Vagina (tissue), 2 donors: ENCODE measurements around the gene FCRL5. TPM values are rescaled to one million over a fixed set of nuclear protein-coding genes. Genes with fewer than 3 reads are reported as not detected.
"Not testable (repeated sequence)": the region's sequence is repeated elsewhere in the genome, so short reads cannot be mapped to it uniquely, and the experiment has no call there.

Experiments used
- DNase-seq, 2 donors: peaks; one replicate each; pipeline ENCODE4 v3.0.0-alpha.2; 2017; ENCODE audit errors: extremely low spot score in 2 of 2
- H3K27ac ChIP-seq: fragments of 200-600 bp; sonication (generic); one replicate; pipeline ENCODE4 v1.5.1; 2019
- H3K27me3 ChIP-seq: fragments of 200-600 bp; sonication (generic); one replicate; pipeline ENCODE4 v1.5.1; 2019
- H3K36me3 ChIP-seq, 2 donors: fragments of 200-600 bp; sonication (generic); one replicate each; pipeline ENCODE4 v1.5.1; 2017 to 2019
- H3K4me1 ChIP-seq: fragments of 200-600 bp; sonication (generic); one replicate; pipeline ENCODE4 v1.5.1; 2019
- H3K4me3 ChIP-seq, 2 donors: fragments of 200-600 bp; sonication (generic); 1 replicate in 1 of 2; 2 replicates in 1 of 2; pipeline ENCODE4 v1.5.1; 2016 to 2019
- H3K9me3 ChIP-seq: fragments of 200-600 bp; sonication (generic); one replicate; pipeline ENCODE4 v1.5.1; 2019
- CTCF ChIP-seq, 3 experiments: fragments of 450-650 bp in 2 of 3; fragments of 200-600 bp in 1 of 3; sonication (generic) in 1 of 3; IDR thresholded peaks; one replicate each; pipeline ENCODE4 v1.5.1; 2017 to 2019; ENCODE audit warnings: antibody characterized with exemption in 3 of 3, mild to moderate bottlenecking in 2 of 3, moderate library complexity in 2 of 3
- POLR2A ChIP-seq, 2 donors: fragments of 450-650 bp; IDR thresholded peaks; one replicate each; pipeline ENCODE4 v1.6.1; 2017; ENCODE audit warnings: antibody characterized with exemption in 2 of 2, mild to moderate bottlenecking in 2 of 2, moderate library complexity in 2 of 2
- POLR2AphosphoS5 ChIP-seq, 2 donors: sonication (generic); formaldehyde crosslinking; IDR thresholded peaks; one replicate each; pipeline ENCODE4 v1.9.0; 2017; ENCODE audit warnings: antibody characterized with exemption in 2 of 2, mild to moderate bottlenecking in 2 of 2, low read depth in 1 of 2; ENCODE audit not compliant: insufficient read depth in 1 of 2
- intact Hi-C: fragments of 100-400 bp; cut with DNase I; formaldehyde crosslinking; loops from one replicate; pipeline ENCODE4 v1.15.1; 2023
- total RNA-seq: library from RNA; depleted of rRNA; stranded (reverse); fragments of >200 nt; gene quantifications from one replicate; pipeline ENCODE4 v1.2.3, GENCODE V29; 2016

The FCRL5 gene
- total RNA-seq, 1 donor from 2014 or later = 0.49 TPM

DNA sequence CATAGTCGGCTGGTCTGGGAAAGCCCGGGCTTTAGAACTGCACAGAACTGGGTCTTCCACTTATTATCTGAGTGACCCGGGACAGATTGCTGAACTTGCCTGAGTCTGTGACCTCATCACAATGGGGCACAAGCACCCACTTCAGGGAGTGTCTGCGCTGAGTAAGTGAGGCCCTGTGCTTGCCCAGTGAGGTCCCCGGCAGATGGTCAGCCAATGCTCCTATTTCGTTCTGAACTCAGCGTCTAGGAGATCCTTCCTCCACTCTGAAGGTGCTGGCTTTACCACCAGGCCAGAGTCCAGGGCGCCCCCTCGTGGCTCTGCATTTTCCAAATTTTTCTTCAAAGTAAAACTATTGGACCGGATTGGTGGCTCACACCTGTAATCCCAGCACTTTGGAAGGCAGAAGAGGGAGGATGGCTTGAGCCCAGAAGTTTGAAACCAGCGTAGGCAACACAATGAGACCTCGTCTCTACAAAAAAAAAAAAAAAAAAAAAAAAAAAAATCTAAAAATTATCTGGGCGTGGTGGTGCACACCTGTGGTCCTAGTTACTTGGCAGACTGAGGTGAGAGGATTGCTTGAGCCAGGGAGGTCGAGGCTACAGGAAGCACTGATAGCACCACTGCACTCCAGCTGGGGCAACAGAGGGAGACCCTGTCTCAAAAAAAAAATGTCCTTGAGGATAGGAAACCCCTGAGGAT, 61.7 kb downstream of the FCRL5 start:
- no peaks in the 10 kb centered on the region for H3K27me3 ChIP-seq
- no peak overlapping the region for H3K27ac ChIP-seq
- TF ChIP-seq POLR2A (IDR thresholded peaks at IDR 0.05) = no peak
- no peak for TF ChIP-seq POLR2AphosphoS5 (IDR thresholded peaks at IDR 0.05; ENCODE audit: insufficient read depth in 1 of 2, low read depth in 1 of 2)
- peak in 1 of 3 experiments; percentile 43 for TF ChIP-seq CTCF (IDR thresholded peaks at IDR 0.05)
- no peak for DNase-seq
- H3K4me1 ChIP-seq = no peaks in the 10 kb centered on the region
- H3K4me3 ChIP-seq = no peak overlapping the region
- H3K9me3 ChIP-seq = no peaks in the 10 kb centered on the region
- intact Hi-C loops = loop anchor here (10.0 kb wide), 1 partner anchor 116 kb away; no protein-coding TSS in a partner anchor
- no peaks in the 10 kb centered on the region for H3K36me3 ChIP-seq

- no peak overlapping the region for H3K27ac ChIP-seq
- H3K9me3 ChIP-seq = no peaks in the 10 kb centered on the region
- no peak for DNase-seq
- intact Hi-C loops = loop anchor here (10.0 kb wide), 1 partner anchor 323 kb away; no protein-coding TSS in a partner anchor
- H3K4me3 ChIP-seq = no peak overlapping the region
- no peaks in the 10 kb centered on the region for H3K4me1 ChIP-seq
- TF ChIP-seq POLR2A (IDR thresholded peaks at IDR 0.05) (no peak), POLR2AphosphoS5 (IDR thresholded peaks at IDR 0.05; ENCODE audit: insufficient read depth in 1 of 2, low read depth in 1 of 2) (no peak), CTCF (IDR thresholded peaks at IDR 0.05) (no peak)
- H3K36me3 ChIP-seq = no peaks in the 10 kb centered on the region
- no peaks in the 10 kb centered on the region for H3K27me3 ChIP-seq
Observed at GRCh38 chr1:157488156-157488555, 64.2 kb downstream of the FCRL5 start.

DNA sequence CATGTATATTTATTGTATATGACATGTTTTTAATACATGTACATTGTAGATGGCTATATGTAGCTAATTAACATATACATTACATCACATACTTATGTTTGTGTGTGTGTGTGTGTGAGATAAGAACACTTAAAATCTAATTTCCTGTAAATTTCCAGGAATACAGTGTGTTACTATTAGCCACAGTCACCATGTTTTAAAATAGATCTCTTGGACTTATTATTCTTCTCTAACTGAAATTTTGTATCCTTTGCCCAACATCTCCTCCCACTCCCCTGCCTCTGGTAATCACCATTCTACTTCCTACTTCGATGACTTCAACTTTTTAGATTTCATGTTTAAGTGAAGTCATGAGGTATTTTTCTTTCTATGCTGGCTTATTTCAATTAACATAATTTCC, 64.8 kb downstream of the FCRL5 start:
- no peaks in the 10 kb centered on the region for H3K36me3 ChIP-seq
- no peak overlapping the region for H3K27ac ChIP-seq
- intact Hi-C loops = loop anchor here (10.0 kb wide), 1 partner anchor 323 kb away; no protein-coding TSS in a partner anchor
- H3K4me3 ChIP-seq = no peak overlapping the region
- no peaks in the 10 kb centered on the region for H3K27me3 ChIP-seq
- no peak for DNase-seq
- no peaks in the 10 kb centered on the region for H3K4me1 ChIP-seq
- no peaks in the 10 kb centered on the region for H3K9me3 ChIP-seq
- TF ChIP-seq CTCF (IDR thresholded peaks at IDR 0.05) (no peak), POLR2AphosphoS5 (IDR thresholded peaks at IDR 0.05; ENCODE audit: insufficient read depth in 1 of 2, low read depth in 1 of 2) (no peak), POLR2A (IDR thresholded peaks at IDR 0.05) (no peak)

DNA sequence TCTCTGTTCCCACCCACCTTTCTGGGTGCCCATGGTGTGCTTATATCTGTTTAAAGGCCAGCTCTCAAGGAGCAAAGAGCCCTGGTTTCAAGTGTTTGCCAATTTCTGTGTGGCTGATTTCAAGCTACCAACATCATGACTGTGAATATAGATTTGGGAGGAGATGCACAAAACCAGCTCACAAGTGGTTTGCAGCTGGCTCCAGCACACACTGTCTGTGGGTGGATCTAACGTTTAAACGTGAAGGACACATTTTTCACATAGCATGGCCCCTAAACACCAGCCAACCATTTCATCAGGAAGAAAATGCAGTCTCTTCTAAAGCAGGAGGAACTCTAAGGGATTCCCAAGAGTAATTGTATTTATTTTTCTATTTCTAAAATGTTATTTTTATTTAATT, 65.2 kb downstream of the FCRL5 start:
- Histone ChIP-seq H3K27me3 (no peaks in the 10 kb centered on the region), H3K4me1 (no peaks in the 10 kb centered on the region), H3K9me3 (no peaks in the 10 kb centered on the region), H3K4me3 (no peak overlapping the region), H3K36me3 (no peaks in the 10 kb centered on the region), H3K27ac (no peak overlapping the region)
- TF ChIP-seq CTCF (IDR thresholded peaks at IDR 0.05) = no peak
- TF ChIP-seq POLR2A (IDR thresholded peaks at IDR 0.05) = no peak
- no peak for TF ChIP-seq POLR2AphosphoS5 (IDR thresholded peaks at IDR 0.05; ENCODE audit: insufficient read depth in 1 of 2, low read depth in 1 of 2)
- DNase-seq = no peak
- intact Hi-C loops = loop anchor here (10.0 kb wide), 1 partner anchor 322 kb away; no protein-coding TSS in a partner anchor

DNA sequence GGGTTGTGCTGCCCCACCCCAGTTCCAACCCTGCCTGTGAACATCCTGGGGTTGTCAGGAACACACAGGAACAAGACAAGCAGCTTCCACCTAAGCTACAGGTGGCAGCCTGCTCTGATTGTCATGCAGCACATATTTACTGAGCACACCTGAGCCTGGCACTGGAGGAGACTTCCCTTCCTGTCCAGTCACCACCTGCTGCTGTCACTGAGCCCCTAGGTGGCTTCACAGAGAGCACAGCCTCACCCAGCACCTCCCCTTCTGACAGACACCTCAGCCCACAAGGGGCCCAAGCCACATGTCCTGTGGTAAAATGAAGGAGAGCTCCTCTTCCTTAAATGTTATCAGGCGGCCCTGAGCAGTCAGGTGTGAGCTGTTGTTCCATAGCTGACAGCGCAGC, 65.9 kb downstream of the FCRL5 start:
- H3K36me3 ChIP-seq, H3K4me3 ChIP-seq, H3K9me3 ChIP-seq, H3K27me3 ChIP-seq, H3K4me1 ChIP-seq, H3K27ac ChIP-seq, DNase-seq: not testable (repeated sequence)
- intact Hi-C loops = loop anchor here (10.0 kb wide), 1 partner anchor 322 kb away; no protein-coding TSS in a partner anchor
